Measurements from ENCODE around the gene GLRA3.
"Not testable (repeated sequence)": the region's sequence is repeated elsewhere in the genome, so short reads cannot be mapped to it uniquely, and the experiment has no call there.

The GLRA3 gene

DNA sequence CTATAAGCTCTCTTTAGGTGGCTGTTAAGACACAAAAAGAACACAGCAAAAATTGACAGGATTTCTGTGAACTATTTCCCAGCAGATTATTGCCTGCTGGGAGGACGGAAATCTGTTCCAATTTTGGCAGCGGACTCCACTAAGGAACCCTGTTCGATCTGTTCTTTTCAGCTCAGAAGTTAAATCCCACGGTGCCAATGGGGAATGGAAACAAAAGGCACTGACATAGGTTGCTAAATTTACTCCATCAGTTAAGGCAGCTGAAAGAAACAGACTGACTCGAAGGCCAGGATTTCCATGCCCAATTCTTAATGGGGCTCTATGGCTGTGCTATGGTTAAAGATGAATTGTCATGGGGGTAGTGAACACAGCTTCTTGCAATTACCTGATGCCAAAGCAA, 180.2 kb downstream of the GLRA3 start:
- DNase-seq: no peak

DNA sequence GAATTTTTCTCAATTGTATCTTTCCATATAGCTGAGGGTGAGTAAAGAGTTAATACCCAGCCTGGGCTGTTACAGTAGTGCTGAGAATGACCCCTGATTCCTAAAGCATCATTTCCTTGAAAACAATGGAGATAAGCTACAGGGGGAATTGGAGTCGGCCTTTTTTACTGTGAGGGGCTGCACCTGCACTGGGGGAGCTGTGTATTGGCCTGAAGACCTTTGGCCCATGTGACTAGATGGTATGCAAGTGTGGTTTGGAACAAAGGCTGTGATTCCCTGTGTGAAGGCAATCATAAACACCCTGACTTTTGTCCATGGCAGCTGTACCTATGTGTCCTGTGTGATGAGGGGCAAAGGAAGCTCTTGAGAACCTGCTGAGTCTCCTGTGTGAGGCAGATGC, 182.7 kb downstream of the GLRA3 start:
- no peak for DNase-seq

DNA sequence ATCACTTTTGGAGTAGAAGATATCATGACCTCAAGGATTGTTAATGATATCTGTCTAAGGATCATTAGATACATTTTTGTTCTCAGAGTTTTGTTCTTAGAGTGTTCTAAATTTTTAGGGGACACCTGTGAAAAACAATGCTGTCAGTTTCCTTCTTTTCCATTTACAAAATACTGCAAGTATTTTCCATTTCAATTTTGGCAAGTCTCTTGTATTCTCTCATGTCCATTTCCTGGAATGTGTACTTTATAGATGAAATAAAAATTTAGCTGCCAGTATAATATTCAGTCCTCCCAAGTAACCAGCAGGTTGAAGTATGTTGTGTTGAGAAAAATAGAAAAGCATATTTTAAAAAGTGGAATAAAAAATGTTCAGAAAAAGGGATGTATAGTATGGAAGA, 188.9 kb downstream of the GLRA3 start:
- no peak for DNase-seq

DNA sequence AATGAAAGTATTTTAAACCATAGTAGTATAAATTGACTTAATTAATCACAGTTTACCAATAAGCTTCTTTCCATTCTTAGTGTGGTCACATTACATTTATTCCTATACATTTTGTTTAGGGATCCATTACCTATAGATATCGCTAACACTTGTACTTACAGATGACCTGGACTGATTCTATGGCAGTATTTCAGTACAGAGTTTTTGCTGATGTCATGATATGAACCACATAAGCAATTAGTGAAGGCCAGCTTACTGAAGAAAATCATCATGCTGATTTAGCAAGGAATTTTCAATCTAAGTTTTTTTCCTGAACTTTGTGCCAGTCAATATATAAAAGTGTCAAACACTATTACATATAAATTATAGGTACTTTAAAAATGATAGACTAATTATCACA, 193.3 kb downstream of the GLRA3 start:
- DNase-seq: no peak

DNA sequence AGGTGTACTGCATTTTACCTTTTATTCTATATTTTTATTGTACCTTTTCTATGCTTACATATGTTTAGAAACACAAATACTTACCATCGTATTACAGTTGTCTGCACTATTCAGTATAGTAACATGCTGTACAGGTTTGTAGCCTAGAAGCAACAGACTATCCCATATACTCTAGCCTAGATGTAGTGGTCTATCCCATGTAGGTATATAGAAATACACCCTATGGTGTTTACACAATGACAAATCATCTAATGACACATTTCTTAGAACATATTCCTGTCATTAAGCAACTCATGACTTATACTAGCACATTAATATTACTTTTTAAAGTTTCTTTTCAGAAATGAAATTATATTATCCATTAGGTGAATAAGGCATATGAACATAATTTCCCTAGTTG, 195.6 kb downstream of the GLRA3 start:
- no peak for DNase-seq

DNA sequence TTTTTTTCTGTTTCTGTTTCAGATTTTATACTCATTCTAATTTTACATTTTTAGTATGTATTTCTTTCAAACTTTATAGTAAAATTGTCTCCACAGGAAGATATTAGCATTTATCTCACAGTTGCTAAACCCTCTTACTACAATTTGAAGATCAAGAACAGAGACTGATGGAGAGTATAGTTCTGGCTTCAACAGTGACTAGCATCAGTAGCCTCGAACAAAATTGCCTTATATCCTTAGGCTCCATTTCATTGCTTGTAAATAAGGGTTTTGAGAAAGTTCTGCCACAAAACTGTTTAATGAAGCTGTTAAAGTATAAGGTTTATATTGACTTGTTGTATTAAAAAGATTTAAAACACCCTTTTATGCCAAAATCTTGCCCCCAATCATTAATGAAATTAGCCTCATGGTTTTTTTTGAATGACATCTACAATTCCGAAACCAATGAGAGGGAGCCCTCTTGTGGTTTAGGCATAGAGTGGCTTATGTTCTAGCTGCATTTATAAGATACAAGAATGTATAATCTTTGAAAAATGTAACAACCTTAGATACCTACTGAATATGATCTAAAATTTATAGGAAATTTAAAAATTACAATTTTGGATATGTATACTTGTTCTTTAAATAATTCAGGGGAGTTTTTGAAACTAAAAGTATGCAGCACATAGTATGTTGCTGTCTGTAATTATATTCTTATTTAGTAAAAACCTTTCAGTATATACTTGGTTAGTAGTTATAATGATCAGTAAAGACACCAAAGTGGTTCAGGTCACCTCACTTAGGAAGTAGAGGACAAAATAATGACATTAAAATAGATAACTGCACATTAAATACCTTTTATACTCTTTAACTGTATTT, 196.9 kb downstream of the GLRA3 start:
- DNase-seq: no peak

GRCh38 chr4:174629907-174630450, 199.1 kb downstream of the GLRA3 start:
- DNase-seq: not testable (repeated sequence)

- DNase-seq: no peak
These were observed 199.8 kb downstream of the GLRA3 start for GRCh38 chr4:174629265-174629664.

DNA sequence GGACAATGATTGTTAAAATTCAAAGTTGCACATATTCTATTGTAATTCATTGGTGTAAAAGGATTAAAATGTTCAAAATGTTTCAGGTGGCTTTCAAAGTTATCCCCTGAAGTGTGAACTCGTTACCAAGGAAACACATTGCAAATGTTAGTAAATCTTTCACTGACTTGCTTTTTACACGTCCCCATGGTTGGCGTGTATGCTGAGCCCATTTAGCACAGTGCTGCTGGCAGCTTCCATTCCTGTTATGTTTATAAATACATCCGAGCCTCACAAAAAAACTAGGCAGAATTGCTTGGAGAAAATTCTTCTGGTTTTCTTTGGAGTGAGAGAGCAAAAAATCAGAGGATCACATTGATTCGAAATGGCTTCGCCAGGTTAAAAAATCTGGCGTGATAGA, 200.9 kb downstream of the GLRA3 start:
- DNase-seq: no peak

- no peak for DNase-seq
These were observed 201.6 kb downstream of the GLRA3 start for GRCh38 chr4:174627473-174627872.

GRCh38 chr4:174626342-174627008, 202.6 kb downstream of the GLRA3 start:
- DNase-seq: no peak

- no peak for DNase-seq
These were observed 212.4 kb downstream of the GLRA3 start for GRCh38 chr4:174616661-174617060.

- no peak for DNase-seq
These were observed 215.1 kb downstream of the GLRA3 start for GRCh38 chr4:174613979-174614378.

- no peak for DNase-seq
These were observed 217.3 kb downstream of the GLRA3 start for GRCh38 chr4:174611792-174612191.

DNA sequence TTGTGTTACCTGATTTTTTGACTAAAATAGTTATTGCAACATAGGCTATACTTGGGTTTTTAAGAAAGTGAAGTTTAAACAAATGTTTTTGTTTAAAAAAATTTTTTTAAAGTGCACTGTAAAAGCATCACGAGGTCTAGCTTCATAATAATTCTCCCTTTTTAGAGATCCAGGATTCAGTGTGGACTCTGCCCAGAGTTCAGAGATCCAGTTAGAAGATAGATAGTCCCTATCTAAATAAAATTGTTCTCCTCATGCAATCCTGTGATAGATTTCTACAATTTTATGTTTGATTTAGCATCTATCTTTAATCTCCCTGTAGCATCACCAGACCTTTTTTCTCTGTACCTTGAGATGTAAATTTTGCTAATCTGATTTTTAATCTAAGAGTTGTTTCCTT, 221.3 kb downstream of the GLRA3 start:
- no peak for DNase-seq

DNA sequence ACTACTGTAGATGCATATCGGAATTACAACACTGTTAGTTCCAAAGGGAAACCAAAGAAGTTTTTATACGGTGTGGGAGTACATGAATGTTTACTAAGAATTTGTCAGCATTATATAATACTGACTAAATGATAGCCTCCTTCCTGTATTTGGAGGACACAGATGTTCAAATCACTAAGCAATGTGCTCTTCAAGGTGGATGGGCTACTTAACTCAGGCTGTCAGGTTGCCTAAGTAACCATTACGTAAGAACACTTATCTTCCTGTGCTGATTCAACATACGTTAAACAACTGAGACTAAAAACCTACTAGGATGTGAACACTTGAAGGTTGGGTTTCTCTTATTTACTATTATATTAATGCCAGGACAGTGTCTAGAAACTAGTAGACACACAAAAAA, 224.8 kb downstream of the GLRA3 start:
- no peak for DNase-seq

DNA sequence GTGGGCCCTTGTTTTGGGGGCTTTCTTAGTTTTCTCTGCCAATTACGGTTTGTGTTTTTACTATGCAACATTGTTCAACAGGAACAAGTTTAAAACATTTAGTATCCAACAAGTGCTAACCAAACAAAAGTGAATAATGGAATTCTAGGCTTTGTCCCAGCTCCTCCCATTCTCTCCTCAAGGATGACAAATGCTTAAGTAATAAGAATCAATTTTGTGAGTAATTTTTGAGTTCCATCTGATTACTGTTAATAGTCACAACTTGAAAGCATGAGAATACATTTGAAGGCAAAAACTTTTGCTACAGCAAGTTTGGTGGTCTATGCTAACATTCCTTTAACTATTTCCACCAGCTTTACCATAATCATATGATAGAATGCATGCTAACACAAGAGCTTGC, 228.7 kb downstream of the GLRA3 start:
- DNase-seq: no peak

- no peak for DNase-seq
These were observed 230.2 kb downstream of the GLRA3 start for GRCh38 chr4:174598800-174599199.

GRCh38 chr4:174596513-174596912, 232.5 kb downstream of the GLRA3 start:
- DNase-seq: no peak

GRCh38 chr4:174595141-174595929, 233.7 kb downstream of the GLRA3 start:
- DNase-seq: no peak

GRCh38 chr4:174593701-174594100, 235.3 kb downstream of the GLRA3 start:
- DNase-seq: no peak

DNA sequence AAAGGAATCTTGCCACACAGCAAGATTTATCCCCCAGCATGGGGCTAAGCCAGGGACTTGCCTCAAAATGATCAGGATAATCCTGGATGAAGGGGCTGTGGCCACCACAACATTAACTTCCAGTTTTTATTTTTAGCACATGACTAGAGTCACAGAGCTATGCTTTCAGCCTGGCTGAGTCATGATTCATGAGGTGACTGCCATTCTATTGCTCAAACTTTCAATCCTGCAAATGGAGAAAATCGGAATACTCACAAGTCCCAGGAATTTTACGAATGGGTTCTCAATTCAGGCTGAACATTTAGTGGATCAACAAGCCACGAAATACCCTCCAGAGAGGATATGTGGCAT, 236.1 kb downstream of the GLRA3 start:
- no peak for DNase-seq

DNA sequence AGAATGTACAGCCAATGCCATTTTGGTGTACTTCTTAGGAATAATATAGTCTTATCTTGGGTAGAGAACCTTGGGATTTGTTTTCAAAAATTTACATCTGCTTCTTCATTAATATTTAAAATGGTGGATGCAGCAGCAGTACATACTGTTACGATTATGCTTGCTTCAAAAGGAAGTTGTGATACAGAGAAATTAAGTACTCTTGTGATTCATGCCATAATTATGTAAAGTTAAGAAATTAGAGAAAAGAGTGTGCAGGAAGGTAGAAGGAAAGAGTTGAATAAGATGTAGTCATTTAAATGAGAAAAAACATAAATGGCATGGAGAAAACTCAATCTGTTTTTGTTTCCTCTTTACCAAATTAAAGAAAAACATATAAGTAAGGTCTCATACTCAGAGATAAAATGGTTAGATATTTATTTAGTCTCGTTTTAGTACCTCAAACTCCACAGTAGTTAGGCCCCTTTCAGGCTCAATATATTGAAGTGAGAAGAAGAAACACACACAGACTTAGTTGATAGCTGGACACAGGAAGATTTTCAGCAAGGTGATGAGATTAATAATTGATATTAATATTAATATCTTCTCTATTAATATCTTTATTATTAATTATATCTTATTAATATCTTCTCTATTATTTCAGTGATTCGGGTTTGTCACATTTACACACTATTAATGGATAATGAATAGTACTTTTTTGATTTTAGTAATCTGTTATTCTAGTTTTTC, 236.6 kb downstream of the GLRA3 start:
- DNase-seq: no peak
